HS-27A (cell line): Measurements from ENCODE around the gene FGF10.

Experiments used
- DNase-seq: peaks from one replicate; pipeline ENCODE4 v3.0.0-alpha.2; 2012; ENCODE audit warnings: low read depth, missing footprints

The FGF10 gene

GRCh38 chr5:44257221-44257620, 132.0 kb downstream of the FGF10 start:
- DNase-seq = no peak
